HG03342 (cell line): Measurements from ENCODE around the gene CAMK2G.
A peak's percentile ranks its signal among the peaks of the same experiment; 100 is the strongest.

Source experiments
- ATAC-seq: cut with Tn5 transposase; IDR thresholded peaks from one replicate; pipeline ENCODE4 v1.9.1; 2021; ENCODE audit warnings: mild to moderate bottlenecking, moderate library complexity; ENCODE audit not compliant: unreplicated experiment

Gene CAMK2G

DNA sequence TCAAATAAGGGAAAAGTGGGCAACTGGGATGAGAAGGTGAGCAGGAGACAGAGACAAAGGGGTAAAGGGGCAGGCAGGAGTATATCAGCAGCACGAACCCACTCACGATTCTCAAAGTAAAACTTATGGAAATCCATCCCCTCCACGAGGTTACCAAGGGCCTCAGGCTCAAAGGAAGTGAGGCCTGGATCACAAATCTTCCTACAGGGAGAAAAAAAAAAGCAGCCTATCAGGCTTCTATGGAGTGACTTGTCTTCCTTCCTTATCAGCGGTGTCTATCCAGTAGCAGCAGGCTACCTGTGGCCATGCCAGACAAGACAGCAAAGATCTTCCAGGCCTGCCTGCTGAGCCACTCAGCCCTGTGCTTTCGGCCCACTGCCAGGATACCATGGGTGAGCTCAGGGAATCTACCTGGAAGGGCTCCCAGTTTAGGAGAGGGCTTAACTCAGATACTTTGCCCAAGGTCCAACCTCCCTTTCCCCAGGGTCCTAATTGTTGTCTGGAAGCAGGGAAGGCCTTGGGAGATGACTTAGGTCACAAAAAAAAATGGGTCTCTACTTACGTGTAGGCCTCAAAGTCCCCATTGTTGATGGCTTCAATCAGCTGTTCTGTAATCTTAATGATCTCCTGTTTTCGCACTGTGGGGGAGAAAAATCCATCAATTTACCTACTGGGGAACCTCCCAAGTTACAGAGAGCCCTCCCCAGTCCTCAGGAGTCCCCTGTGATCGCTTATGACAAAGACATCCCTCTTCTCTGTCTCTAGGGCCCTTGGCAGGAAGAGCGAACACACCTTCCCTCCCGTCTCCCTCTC, 57.2 kb downstream of the CAMK2G start:
- no peak for ATAC-seq

DNA sequence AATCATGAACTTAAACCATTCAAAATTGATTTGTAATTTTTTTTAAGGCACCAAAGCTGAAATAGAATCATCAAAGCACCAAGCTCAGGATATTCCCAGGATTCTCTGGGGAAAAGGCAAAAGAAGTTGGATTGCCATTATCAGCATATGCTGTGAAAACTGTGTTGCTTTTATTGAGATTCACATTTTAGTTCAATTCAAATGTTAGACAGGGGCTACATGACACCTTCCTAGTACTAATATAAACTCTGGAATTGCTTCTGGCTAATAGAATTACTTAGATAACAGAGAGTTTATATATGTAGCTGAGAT, 58.7 kb downstream of the CAMK2G start:
- ATAC-seq = no peak

DNA sequence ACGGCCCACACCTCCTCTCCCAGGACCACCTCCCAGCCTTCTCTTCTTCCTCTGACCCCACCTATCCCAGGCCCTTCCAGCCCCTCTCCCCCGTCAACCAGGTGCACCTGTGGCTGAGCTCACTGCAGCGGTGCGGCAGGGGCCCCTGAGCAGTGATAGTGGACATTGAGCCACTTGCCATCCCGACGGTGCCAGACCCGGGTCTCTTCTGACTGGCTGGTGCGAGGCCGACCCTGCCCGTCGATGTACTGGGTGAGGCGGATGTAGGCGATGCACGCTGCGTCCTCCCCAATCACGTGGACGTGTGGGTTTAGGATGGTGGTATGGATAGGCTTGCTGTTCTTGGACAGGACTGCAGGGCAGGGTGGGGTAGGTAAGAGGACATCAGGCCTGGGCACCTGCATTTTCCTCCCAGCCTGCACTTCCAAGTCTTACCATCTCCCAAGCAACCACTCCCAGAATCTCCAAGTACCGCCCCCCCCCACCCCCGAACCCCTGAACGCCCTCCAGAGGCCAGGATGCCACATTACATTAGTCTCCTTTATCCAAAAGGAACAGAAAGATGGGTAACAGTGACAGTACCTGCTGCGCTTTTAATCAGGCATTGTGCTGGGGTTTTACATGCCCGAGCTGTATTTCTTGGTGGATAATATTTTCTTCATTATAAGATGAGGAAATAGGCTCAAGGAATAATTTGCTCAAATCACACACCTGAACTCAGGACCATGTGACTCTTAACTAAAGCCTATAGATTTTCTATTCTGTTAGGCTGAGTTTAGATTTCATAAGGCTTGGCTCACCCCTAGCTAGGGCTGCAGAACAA, 59.2 kb downstream of the CAMK2G start:
- no peak for ATAC-seq

DNA sequence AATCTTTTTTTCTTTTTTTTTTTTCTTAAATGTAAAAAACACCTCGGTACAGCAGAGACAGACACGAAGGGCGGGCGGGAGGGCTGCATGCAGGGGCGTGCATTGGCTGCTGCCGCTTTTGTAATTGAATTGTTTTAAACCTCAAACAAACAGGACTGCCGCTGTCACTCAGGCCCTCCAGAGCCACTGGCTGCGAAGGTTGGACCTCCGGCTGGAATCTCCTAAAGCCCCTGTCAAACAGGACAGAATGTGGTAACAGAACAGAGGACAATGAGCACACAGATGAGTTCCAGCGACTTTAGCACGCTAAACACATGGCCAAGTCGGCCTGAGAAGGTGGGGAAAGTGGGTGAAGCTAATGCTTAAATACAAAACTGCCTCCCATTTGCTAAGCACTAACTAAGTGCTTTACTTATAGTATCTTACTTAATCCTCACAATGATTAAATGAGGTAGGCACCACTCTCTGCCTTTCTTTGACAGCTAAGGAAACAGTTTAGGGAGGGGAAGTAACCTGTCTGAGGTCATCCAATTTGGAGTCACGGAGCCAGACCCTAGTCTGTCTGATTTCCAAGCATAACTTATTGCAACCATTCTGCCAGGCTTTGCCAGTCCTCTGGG, 60.0 kb downstream of the CAMK2G start:
- ATAC-seq = no peak

DNA sequence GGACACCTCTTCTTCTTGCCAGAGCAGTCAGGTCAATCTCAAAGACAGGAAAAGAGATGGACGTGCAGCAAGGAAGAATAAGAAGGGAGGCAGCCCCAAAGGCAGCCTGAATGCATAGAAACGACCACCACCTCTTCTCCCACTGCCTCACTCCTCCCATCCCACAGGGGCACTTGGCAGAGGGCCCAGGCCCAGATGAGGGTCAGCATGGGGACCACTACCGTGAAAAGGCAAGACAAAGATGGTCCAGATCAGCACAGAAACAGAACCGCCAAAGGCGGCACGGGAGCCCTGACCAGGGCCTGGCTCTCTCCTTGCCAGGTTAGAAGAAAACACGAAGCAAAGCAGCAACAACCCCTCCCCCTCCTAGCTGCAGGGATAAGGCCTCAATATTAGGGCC, 61.0 kb downstream of the CAMK2G start:
- no peak for ATAC-seq

DNA sequence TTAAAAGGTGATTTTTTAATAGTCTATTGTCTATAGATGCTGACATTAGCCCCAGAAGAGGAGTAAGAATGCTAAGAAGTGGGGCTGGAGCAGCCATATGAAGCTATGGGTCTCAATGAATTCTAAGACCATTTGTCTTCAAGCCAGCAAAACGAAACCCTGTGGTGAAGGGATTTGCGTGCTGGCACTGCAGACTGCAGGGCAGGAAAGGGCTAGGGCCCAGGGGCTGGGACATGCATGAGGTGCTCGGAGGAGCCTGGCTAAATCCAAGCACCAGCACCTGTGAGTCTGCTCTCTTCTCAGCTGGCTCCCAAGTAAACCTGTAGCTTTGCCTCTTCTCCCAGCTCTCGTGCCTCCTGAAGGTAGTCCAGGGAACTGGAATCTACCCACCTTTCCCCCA, 61.7 kb downstream of the CAMK2G start:
- ATAC-seq = no peak

DNA sequence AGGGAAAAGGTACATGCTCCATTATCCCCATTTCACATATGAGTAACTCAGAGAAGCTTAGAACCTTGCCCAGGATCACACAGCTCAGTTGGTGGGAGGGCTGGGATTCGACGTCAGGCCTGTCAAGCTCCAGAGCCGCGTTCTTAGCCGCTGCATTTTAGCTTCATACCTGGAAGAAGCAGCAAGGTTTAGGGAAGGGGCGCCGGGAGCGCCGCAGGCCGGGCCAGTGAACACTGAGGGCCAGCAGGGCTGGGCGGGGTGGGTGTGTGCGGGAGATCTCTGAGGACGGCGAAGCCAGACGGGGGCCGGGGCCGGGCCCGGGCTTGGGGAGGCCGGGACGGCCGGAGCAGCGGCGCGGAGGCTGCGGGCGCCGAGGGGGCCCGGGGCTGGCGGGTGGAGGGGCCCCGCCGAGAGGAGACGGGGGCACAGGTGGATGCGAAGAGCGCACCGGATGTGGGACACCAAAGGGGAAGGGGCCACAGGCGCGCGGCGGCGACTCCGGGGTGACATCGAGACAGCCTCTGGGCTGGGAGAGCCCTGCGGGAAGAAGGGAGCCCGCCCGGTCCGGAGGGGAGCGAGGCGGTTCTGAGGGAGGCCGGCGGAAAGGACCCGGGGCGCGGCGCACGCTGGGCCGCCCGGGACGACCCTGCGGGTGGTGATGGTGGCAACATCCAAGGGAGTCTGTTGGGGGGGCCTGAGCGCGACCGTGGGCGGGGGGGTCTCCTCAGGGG, 63.5 kb downstream of the CAMK2G start:
- peak; percentile 22 for ATAC-seq

DNA sequence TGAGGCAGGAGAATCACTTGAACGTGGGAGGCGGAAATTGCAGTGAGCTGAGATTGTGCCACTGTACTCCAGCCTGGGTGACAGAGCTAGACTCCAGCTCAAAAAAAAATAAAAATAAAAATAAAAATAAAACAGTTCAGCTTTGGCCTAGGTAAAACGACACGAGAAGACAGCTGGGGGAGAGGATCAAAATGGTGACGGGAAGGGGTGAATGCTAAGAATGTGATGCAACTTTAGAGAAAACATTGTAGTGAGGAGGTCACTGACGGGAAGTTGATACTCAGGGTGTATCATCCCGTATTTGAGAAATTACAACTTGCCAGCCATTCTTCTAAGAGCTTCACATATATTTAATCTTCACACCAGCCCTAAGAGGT, 64.0 kb downstream of the CAMK2G start:
- ATAC-seq = no peak

DNA sequence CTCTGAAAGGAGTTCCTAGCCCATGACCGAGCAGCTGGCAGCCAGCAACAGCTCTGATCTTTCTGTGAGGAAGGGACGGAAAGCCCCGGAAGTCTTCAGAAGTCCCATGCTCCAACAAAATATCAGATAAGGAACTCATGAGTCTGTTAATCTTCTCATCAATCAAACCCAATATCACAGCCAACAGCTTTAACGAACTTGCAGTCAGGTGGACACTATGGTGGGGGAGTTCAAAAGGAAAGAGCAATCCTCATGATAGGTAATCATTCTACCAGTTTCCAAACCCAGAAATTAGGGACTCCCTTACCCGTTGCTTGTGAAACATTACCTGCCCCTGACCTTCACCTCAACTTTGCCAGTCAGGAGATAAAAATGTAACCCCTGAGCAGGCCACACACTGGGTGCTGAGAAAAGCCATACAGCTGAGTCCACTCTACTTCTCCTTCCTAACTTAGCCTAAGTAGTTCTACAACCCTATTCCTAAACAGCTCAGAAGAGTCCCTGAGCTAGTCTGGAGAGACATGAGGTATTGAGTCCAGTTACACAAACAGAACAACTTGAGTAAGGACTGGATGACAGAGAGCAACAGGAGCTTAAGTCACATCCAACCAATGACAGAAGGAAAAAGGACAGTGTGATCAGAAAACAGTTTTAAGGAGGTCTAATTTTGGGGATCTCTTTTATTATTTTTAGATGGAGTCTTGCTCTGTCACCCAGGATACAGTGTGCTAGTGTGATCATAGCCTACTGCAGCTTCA, 65.1 kb downstream of the CAMK2G start:
- ATAC-seq = no peak

DNA sequence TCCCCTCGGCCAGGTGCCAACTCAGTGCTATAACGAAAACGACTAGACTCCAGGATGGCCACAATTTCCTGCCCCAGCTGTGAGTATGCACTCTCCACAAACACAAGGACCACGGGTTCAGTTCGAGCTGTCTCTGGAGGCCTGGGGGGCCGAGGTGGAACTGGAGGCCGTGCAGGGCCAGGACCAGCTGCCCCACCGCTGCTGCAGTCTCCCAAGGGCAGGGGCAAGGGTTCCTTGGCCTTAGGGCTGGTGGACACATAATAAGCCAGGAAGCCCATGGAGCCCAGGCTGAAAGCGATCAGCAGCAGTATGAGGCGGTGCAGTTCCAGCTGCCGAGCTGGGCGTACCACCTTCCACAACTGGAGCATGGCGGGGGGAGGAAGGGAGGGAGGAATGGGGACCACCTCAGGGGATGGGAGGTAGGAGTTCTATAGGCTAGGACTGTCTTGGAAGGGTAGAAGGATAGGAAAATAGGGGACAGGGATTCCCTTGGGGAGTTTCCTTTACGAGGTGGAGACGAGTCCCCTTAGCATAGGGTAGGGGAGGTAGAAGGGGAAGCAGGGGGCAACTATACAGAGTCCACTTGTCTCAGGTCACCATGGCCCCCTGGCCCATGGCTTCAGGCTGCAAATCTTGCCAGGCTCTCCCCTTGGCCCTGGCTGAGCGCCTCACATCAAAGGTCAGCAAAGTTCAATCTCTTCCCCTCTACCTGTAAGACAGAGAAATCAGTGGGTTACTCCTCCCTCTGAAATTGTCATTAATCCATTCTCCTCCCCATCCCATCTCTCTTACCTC, 66.1 kb downstream of the CAMK2G start:
- no peak for ATAC-seq

DNA sequence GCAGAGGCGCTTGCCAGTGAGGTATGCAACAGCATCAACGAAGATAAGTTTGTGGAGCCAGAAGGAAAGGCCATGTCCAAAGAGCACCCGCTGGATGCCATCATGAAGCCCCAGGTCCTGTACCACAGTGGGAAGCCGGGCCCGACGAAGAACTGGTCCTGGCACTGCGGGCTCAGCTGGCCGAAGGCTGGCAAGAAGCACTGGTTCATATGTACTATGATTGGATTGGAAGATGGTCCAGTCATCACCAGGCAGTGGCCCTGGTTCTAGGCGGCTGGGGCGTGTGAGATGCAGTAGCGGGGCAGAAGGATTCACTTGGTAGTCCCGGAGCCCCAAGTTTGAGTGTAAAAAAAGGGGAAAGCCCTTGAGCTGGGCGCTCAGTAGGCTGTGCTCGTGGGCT, 66.9 kb downstream of the CAMK2G start:
- no peak for ATAC-seq

DNA sequence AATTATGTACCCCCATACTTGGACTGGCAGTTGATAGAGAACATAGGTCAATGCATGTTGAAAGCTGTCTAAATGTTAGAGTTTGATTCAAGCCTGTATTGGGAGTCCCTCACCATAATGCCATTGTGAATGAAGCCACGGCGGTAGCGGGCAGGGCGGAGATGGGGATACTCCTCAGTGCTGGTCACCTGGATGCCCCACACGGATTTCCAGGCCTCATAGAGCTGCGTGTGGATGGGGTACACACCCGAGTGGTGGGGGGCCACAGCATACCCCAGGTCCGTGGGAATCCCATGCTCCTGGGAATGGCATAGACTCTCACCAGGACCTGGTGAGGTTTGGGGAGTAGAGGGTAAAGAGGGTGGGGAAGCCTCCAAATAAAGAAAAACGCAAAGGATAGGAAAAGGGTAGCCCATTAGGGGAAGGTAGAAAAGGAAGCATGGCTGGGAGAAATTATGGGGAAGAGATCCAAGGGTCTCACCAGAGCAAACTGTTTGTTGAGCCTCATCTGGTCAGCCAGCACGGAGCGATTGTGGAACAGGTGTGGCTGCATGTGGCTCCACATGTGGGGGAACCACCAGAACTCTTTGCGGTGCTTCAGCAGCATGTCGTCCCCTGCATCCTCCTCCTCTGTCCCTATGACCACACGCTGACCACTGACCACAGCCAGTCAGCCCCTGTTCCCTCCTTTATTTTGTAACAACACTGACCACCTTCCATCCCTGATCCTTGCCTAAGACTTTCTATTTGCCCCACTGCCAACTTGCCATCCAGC, 68.0 kb downstream of the CAMK2G start:
- no peak for ATAC-seq

DNA sequence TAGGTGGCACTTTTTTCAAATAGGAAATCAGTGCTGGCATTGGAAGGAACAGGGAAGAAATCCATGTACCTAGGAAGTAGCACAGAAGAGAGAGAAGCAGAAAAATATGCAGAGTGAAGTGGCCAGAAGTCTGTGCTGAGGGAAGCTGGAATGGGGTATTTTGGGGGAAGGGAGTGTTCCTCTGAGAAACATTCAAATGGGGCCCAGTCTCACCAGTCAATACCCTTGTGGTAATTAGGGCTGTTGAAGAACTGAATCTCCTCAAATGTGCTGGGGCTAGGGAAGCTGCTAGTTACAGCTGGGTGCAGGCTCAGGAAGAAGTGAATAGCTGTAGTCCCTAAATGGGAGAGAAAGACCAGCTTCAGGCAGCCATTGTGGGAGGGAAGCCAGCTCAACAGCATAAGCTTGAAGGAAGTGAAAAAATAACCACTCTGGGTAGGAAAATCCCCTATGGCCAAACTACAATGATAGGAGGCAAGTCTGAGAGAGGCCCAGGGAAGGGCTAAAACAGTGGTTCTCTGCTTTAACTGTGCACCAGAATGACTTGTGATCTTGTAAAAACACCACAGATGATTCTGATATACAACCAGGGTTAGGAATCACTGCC, 70.6 kb downstream of the CAMK2G start:
- no peak for ATAC-seq

DNA sequence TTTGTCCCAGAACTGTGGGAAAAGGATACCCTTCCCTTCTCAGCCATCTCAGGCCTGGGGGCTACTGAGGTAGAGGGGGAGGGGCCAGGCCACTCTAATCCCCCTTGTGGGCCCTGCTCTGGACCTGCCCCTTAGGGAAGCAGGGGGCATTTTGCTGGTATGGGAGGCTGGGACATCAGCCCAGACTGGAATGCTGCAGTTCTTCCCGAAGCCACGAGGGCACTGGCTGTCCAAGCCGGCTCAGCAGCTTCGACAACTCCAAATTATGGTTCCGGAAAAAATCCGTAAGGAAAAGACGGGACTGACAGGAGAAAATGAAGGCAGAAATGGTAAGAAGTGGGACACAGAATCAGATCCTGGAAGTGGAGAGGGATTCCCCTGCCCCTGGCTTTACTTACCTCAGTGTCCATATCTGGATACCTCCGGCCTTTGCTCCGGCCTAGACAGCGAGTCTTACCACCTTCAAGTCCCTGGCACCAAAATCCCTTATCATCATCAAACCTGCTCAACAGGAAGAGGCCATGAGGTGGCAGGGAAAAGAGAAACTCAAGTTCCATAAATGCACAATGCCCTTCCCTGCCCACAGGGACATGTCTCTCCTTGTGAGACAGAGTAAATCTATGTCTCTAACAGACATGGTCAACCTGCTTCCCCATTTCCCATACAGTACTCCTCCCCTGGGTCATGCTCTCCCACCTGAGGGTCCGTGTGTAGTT, 71.9 kb downstream of the CAMK2G start:
- ATAC-seq = no peak

DNA sequence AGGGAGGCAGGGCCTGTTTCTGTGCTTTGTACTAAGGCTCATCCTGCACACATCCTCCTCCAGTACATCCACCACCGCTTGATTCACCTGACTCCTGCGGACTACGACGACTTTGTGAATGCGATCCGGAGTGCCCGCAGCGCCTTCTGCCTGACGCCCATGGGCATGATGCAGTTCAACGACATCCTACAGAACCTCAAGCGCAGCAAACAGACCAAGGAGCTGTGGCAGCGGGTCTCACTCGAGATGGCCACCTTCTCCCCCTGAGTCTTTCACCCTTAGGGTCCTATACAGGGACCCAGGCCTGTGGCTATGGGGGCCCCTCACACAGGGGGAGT, 73.1 kb downstream of the CAMK2G start:
- ATAC-seq = no peak

DNA sequence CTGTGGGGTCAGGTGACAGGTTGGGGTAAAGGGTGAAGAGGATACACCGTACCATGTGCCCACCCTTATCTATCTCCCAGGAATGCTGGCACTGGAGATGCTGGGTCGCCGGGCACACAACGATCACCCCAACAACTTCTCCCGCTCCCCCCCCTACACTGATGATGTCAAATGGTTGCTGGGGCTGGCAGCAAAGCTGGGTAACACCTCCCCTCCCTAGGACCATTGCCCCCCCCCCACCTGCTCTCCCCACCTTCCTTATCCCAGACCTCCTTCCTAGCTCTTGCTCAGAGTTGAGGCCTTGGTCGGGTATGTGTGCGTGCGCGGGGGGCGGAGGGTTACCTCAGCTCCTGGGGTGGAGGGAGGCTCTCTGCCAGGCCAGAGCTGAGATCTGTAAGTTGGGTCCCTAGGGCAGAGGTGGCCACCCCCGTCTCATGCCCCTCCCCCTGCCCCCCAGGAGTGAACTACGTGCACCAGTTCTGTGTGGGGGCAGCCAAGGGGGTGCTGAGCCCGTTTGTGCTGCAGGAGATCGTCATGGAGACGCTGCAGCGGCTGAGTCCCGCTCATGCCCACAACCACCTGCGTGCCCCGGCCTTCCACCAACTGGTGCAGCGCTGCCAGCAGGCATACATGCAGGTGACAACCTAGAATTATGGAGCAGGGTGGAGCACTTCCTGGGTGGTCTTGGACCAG, 73.6 kb downstream of the CAMK2G start:
- ATAC-seq = no peak

DNA sequence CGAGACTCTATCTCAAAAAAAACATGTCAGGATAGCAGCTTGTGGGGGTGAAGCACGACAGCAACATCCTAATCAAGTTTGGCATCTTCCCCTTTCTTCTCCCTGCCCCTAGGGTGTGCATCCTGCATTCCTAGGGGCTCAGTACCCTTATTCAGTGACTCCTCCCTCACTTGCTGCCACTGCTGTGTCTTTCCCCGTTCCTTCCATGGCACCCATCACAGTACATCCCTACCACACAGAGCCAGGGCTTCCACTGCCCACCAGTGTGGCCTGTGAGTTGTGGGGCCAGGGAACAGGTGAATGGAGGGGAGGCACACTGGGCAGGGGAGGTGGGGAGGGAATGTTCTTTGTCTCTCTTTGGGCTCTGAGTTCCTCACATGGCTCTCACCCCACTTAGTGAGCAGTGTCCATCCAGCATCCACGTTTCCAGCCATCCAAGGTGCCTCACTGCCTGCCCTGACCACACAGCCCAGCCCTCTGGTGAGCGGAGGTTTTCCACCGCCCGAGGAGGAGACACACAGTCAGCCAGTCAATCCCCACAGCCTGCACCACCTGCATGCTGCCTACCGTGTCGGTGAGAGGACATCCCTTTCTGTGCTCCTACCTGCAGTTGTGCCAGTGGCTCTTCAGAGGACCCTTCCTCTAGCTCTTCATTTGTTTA, 74.3 kb downstream of the CAMK2G start:
- no peak for ATAC-seq
